Measurements from ENCODE around the gene TMPRSS3.

The TMPRSS3 gene

GRCh38 chr21:42377951-42378340, 17.9 kb downstream of the TMPRSS3 start:
- TF ChIP-seq CTCF (IDR thresholded peaks at IDR 0.05; ENCODE audit: control extremely low read depth, extremely low read depth, low read depth, missing control alignments): no peak
- ChIA-PET CTCF (interaction anchor here (1.0 to 2.0 kb wide), 3 partner anchors 10 to 259 kb away, joined by 3 to 8 read pairs (median 3); no protein-coding TSS in a partner anchor), POLR2A (no interaction called here)
- no peak for DNase-seq (ENCODE audit: extremely low spot score)

GRCh38 chr21:42377211-42377950, 18.5 kb downstream of the TMPRSS3 start:
- DNase-seq (ENCODE audit: extremely low spot score): no peak
- CTCF ChIA-PET: interaction anchor here (1.0 to 2.0 kb wide), 3 partner anchors 10 to 259 kb away, joined by 3 to 8 read pairs (median 3); no protein-coding TSS in a partner anchor

GRCh38 chr21:42376338-42376982, 19.4 kb downstream of the TMPRSS3 start:
- TF ChIP-seq CTCF (IDR thresholded peaks at IDR 0.05; ENCODE audit: control extremely low read depth, extremely low read depth, low read depth, missing control alignments): no peak
- no peak for DNase-seq (ENCODE audit: extremely low spot score)
- ChIA-PET POLR2A (no interaction called here), CTCF (interaction anchor here (0.7 to 2.0 kb wide), 2 partner anchors 11 to 231 kb away, joined by 3 to 8 read pairs; no protein-coding TSS in a partner anchor)

More at GRCh38 chr21:42377211-42377950, 18.5 kb downstream of the TMPRSS3 start:
- POLR2A ChIA-PET: no interaction called here
- TF ChIP-seq CTCF (IDR thresholded peaks at IDR 0.05; ENCODE audit: control extremely low read depth, extremely low read depth, low read depth, missing control alignments): no peak

- CTCF ChIA-PET: interaction anchor here (0.7 kb wide), 1 partner anchor 230 kb away, joined by 3 read pairs; no protein-coding TSS in a partner anchor
- DNase-seq (ENCODE audit: extremely low spot score): no peak
- POLR2A ChIA-PET: no interaction called here
- TF ChIP-seq CTCF (IDR thresholded peaks at IDR 0.05; ENCODE audit: control extremely low read depth, extremely low read depth, low read depth, missing control alignments): no peak
Measured at GRCh38 chr21:42375966-42376337, 19.9 kb downstream of the TMPRSS3 start.

- ChIA-PET CTCF (interaction anchor here (0.7 to 1.2 kb wide), 2 partner anchors 65 to 230 kb away, joined by 3 to 5 read pairs; no protein-coding TSS in a partner anchor), POLR2A (no interaction called here)
- no peak for TF ChIP-seq CTCF (IDR thresholded peaks at IDR 0.05; ENCODE audit: control extremely low read depth, extremely low read depth, low read depth, missing control alignments)
- no peak for DNase-seq (ENCODE audit: extremely low spot score)
Measured at GRCh38 chr21:42375506-42375905, 20.3 kb downstream of the TMPRSS3 start.

- DNase-seq (ENCODE audit: extremely low spot score): no peak
- no peak for TF ChIP-seq CTCF (IDR thresholded peaks at IDR 0.05; ENCODE audit: control extremely low read depth, extremely low read depth, low read depth, missing control alignments)
- ChIA-PET CTCF (interaction anchor here (1.2 to 1.3 kb wide), 2 partner anchors 37 to 64 kb away, joined by 4 to 5 read pairs; no protein-coding TSS in a partner anchor), POLR2A (no interaction called here)
Measured at GRCh38 chr21:42374864-42375499, 20.9 kb downstream of the TMPRSS3 start.

All from GM10248 (cell line).